Duodenal mucosa (tissue), 2 donors: ENCODE measurements around the gene SPATS1.

Source experiments
- H3K27ac ChIP-seq: one replicate; pipeline ENCODE4 v1.7.0; 2013; ENCODE audit warnings: low read depth, low read length
- H3K27me3 ChIP-seq, 2 donors: one replicate each; pipeline ENCODE4 v1.7.0; 2013; ENCODE audit warnings: low read length in 2 of 2, control low read depth in 1 of 2; ENCODE audit not compliant: insufficient read depth in 2 of 2, control insufficient read depth in 1 of 2
- H3K36me3 ChIP-seq, 2 donors: one replicate each; pipeline ENCODE4 v1.7.0; 2013; ENCODE audit warnings: low read length in 2 of 2, control low read depth in 1 of 2; ENCODE audit not compliant: insufficient read depth in 2 of 2, control insufficient read depth in 1 of 2
- H3K4me1 ChIP-seq, 2 donors: one replicate each; pipeline ENCODE4 v1.7.0; 2013; ENCODE audit warnings: low read length in 2 of 2, control low read depth in 1 of 2; ENCODE audit not compliant: insufficient read depth in 2 of 2, control insufficient read depth in 1 of 2
- H3K4me3 ChIP-seq, 2 donors: one replicate each; pipeline ENCODE4 v1.7.0; 2013; ENCODE audit warnings: low read length in 2 of 2, low read depth in 1 of 2
- H3K9ac ChIP-seq, 2 donors: one replicate each; pipeline ENCODE4 v1.7.0; 2013; ENCODE audit warnings: low read length in 2 of 2, low read depth in 1 of 2
- H3K9me3 ChIP-seq, 2 donors: one replicate each; pipeline ENCODE4 v1.7.0; 2013; ENCODE audit warnings: low read length in 2 of 2, control low read depth in 1 of 2; ENCODE audit not compliant: control insufficient read depth in 1 of 2

SPATS1 gene

DNA sequence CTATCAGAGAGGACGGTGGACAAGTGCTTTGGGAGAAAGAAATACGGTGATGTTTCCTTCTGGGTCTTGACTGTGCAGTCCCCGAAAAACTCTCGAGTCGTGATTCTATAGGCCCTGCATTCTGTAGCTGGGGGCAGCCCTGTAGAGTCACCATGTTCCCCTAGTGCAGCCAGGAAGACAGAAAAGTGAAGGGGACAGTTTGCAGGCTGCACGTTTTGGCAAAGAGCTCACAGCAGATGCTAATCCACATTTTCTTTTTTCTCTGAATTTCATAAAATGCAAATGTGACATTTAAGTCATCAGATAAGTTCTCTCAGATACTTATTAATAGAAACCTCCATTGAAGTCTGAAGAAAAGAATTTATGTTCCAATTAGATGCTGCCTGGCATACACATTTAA is 19.5 kb downstream of the SPATS1 start:
- no peak overlapping the region for H3K4me3 ChIP-seq
- no peak overlapping the region for H3K9ac ChIP-seq
- H3K36me3 ChIP-seq: no peaks in the 10 kb centered on the region
- H3K27ac ChIP-seq: no peak overlapping the region
- H3K27me3 ChIP-seq: peaks cover 0 to 2% of the 10 kb centered on the region in 2 donors
- H3K9me3 ChIP-seq: no peaks in the 10 kb centered on the region
- H3K4me1 ChIP-seq: no peaks in the 10 kb centered on the region

DNA sequence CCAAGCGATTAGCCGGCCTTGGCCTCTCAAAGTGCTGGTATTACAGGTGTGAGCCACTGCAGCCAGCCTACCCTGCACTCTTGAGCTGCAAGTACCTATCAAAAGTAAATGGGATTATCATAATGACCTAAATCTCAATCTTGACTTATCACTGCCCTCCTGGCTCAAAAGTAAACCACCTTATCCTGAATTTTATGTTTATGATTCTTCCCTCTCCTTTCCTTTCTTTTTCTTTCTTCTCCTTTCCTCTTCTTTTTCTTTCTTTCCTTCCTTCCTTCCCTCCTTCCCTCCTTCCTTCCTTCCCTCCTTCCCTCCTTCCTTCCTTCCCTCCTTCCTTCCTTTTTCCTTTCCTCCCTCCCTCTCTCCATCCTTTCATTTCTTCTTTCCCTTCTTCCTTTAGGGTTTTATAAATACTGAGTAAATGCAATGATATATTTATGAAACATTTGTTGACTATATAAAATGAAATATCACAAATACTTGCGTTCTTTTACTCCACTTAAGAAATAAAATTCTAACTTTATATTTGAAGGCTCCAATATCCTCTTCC is 21.0 kb downstream of the SPATS1 start:
- Histone ChIP-seq H3K9me3 (no peaks in the 10 kb centered on the region), H3K36me3 (no peaks in the 10 kb centered on the region), H3K9ac (no peak overlapping the region), H3K27ac (no peak overlapping the region), H3K4me3 (no peak overlapping the region), H3K27me3 (peaks cover 2 to 3% of the 10 kb centered on the region in 2 donors), H3K4me1 (no peaks in the 10 kb centered on the region)

DNA sequence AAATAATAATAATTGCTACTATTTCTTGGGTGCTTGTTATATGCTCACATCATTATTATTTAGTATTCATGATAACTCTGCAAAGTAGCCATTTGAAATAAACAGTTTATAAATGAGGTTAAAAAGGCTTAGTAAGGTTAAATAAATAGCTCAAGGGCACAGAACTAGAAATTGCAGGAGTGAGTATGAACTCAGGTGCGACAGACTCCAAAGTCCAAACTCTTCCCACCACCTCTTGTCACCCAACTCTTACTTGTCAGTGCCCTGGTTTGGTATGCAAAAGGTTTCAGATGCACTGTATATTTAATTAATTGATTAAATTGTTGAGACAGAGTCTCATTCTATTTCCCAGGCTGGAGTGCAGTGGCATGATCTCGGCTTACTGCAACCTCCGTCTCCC is 24.3 kb downstream of the SPATS1 start:
- H3K27me3 ChIP-seq: peaks cover 2 to 3% of the 10 kb centered on the region in 2 donors
- H3K4me3 ChIP-seq: no peak overlapping the region
- H3K9me3 ChIP-seq: no peaks in the 10 kb centered on the region
- no peaks in the 10 kb centered on the region for H3K4me1 ChIP-seq
- H3K27ac ChIP-seq: no peak overlapping the region
- H3K9ac ChIP-seq: no peak overlapping the region
- H3K36me3 ChIP-seq: no peaks in the 10 kb centered on the region

DNA sequence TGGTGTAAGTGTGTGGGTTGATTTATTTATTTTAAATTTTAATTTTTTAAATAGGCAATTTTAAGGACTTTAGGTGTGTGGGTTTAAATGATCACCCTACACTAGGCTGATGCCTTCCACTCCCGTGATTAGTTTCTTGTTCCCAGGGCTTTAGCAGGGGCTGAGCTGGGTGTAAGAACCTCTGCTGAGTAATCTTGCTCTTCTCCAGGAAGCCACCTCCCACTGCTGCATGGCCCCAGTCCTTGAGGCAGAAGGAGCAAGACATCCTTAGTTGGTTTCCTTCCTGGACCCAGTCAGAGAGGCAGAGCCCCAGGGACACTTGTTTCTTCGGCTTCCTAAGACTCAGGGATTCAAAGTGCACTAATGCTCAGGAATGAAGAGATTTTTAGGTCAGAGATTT is 25.2 kb downstream of the SPATS1 start:
- H3K9me3 ChIP-seq: no peaks in the 10 kb centered on the region
- H3K36me3 ChIP-seq: no peaks in the 10 kb centered on the region
- no peaks in the 10 kb centered on the region for H3K4me1 ChIP-seq
- no peak overlapping the region for H3K4me3 ChIP-seq
- peaks cover 0 to 3% of the 10 kb centered on the region in 2 donors for H3K27me3 ChIP-seq
- no peak overlapping the region for H3K27ac ChIP-seq
- H3K9ac ChIP-seq: no peak overlapping the region

DNA sequence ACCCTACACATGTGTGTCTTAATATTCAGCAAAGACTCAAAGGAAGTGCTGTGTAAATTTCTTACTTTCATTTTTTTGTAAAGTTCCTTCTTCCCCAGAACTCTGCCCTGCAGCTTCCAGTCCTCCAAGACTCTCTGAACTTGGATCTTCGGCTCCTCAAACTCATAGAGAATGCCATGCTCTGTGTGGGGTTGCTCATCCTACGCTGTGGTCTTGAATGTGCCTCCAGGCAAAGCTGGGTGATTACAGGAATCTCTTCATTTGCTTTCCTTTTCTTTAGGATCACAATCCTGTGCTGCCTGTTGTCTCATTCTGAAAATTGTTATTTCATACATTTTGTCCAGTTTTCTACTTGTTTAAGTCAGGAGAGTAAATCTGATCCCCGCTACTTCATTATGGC is 30.6 kb downstream of the SPATS1 start:
- H3K27me3 ChIP-seq: peaks cover 0 to 4% of the 10 kb centered on the region in 2 donors
- no peaks in the 10 kb centered on the region for H3K9me3 ChIP-seq
- no peak overlapping the region for H3K4me3 ChIP-seq
- no peaks in the 10 kb centered on the region for H3K36me3 ChIP-seq
- H3K4me1 ChIP-seq: no peaks in the 10 kb centered on the region
- H3K9ac ChIP-seq: no peak overlapping the region
- H3K27ac ChIP-seq: no peak overlapping the region

DNA sequence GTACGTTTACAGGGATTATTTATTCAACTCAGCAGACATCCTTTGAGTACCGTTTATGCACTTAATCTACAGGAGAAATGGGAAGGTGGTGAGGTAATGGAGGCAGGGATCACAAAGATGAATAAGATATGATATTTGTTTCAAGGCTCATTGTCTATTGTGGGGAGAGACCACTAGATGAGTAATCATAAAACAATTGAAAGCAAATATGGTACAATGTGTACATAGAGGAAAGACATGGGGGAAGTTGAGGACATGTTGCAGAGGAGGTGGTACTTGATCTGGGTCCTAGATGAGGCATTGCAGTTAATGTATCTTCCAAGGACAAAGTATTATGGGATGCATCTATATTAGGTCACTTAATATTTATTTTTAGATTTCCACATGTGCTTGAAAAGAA is 31.3 kb downstream of the SPATS1 start:
- Histone ChIP-seq H3K27ac (no peak overlapping the region), H3K9me3 (no peaks in the 10 kb centered on the region), H3K27me3 (peaks cover 0 to 4% of the 10 kb centered on the region in 2 donors), H3K4me3 (no peak overlapping the region), H3K4me1 (no peaks in the 10 kb centered on the region), H3K9ac (no peak overlapping the region), H3K36me3 (no peaks in the 10 kb centered on the region)

DNA sequence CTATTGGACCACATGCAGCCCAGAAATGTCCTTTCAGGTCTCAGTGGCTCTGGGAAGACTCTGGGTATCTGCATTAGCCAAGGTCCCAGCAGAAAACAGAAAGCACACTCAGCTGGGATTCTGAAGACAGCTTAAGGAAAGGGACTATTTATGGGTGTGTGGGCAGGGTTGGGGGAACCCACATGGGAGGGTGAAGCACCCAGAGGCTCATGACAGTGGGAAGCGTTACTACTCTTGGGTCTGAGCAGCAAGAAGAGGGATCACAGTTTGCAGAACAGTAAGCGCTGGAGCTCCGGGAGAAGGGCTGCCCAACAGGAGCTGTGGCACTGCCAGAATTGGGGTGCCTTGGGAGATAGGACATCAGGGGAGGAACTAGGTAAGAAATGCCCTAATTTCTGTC is 32.6 kb downstream of the SPATS1 start:
- peaks cover 0 to 4% of the 10 kb centered on the region in 2 donors for H3K27me3 ChIP-seq
- H3K36me3 ChIP-seq: no peaks in the 10 kb centered on the region
- H3K27ac ChIP-seq: no peak overlapping the region
- H3K9ac ChIP-seq: no peak overlapping the region
- no peak overlapping the region for H3K4me3 ChIP-seq
- no peaks in the 10 kb centered on the region for H3K4me1 ChIP-seq
- no peaks in the 10 kb centered on the region for H3K9me3 ChIP-seq

DNA sequence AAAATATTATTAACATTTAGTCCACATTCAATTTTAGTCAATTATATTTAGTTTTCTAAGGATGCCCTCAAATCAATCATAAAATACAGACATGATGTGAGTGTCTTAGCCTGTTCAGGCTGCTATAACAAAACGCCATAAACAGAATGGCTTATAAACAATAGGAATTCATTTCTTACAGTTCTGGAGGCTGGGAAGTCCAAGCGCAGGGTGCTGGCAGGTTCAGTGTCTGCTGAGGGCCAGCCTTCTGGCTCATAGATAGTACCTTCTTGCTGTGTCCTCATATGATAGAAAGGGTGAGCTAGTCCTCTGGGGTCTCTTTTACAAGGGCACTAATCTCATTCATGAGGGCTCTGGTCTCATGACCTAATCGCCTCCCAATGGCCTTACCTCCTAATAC is 35.0 kb downstream of the SPATS1 start:
- Histone ChIP-seq H3K9ac (no peak overlapping the region), H3K9me3 (no peaks in the 10 kb centered on the region), H3K36me3 (no peaks in the 10 kb centered on the region), H3K27ac (no peak overlapping the region), H3K4me3 (no peak overlapping the region), H3K27me3 (peaks cover 0 to 4% of the 10 kb centered on the region in 2 donors), H3K4me1 (no peaks in the 10 kb centered on the region)

DNA sequence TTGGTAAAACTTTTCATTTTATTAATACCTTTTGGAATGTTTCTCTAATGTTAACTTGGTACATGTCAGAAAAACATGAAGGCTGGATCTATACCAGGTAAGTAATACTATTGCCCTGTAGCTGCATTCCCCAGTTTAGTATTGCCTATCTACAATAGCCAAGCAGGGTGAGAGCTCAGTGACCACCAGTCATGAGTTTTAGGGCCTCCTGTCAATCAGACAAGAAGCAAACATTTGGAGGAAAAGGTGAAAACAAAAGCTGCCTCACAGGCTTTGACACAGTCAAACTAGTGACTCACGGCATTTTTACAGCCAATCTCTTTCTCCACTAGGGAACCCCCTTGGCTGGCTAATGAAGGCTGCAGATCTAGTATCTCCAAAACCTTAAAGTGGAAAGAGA is 35.5 kb downstream of the SPATS1 start:
- Histone ChIP-seq H3K9ac (no peak overlapping the region), H3K27ac (no peak overlapping the region), H3K36me3 (no peaks in the 10 kb centered on the region), H3K4me1 (no peaks in the 10 kb centered on the region), H3K9me3 (no peaks in the 10 kb centered on the region), H3K27me3 (peaks cover 0 to 3% of the 10 kb centered on the region in 2 donors), H3K4me3 (no peak overlapping the region)

DNA sequence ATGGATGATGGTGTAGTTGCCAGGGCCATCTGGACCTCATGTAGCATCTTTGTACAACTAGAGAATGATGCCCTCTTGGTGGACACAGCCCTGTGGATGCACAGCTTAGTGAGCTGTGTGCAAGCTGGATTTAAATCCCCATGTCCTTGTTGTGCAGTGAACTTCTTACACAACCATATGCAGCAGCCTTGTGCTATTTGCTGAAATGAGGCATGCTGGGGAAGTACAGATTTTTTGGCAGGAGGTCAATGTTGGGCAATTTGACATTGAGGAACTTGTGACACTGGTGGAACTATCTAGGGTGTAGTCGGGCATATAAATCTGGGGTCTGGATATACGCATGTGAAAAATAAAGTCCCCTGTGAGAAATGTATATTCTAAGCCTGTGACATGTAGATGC is 39.3 kb downstream of the SPATS1 start:
- peaks cover 2 to 3% of the 10 kb centered on the region in 2 donors for H3K4me1 ChIP-seq
- H3K9me3 ChIP-seq: no peaks in the 10 kb centered on the region
- H3K36me3 ChIP-seq: no peaks in the 10 kb centered on the region
- H3K4me3 ChIP-seq: no peak overlapping the region
- H3K9ac ChIP-seq: no peak overlapping the region
- no peak overlapping the region for H3K27ac ChIP-seq
- H3K27me3 ChIP-seq: no peaks in the 10 kb centered on the region
